22Rv1 (cell line): ENCODE data around the gene HOXD12.

Experiments
- H3K27ac ChIP-seq: fragments of 450-650 bp; 2 replicates; pipeline ENCODE4 v1.5.1; 2017
- CTCF ChIP-seq: fragments of 450-650 bp; IDR thresholded peaks from 2 replicates; pipeline ENCODE4 v1.5.1; 2017; ENCODE audit warnings: mild to moderate bottlenecking
- ZFX ChIP-seq: fragments of 450-650 bp; IDR thresholded peaks from 2 replicates; pipeline ENCODE4 v1.6.1; 2017; ENCODE audit warnings: antibody characterized with exemption, borderline replicate concordance

The HOXD12 gene

GRCh38 chr2:176104316-176105077 lies 4.9 kb downstream of the HOXD12 start:
- H3K27ac ChIP-seq = no peak overlapping the region

GRCh38 chr2:176105078-176105729 lies 5.6 kb downstream of the HOXD12 start:
- H3K27ac ChIP-seq = no peak overlapping the region
- TF ChIP-seq CTCF (no peak), ZFX (no peak)

More at GRCh38 chr2:176104316-176105077, 4.9 kb downstream of the HOXD12 start:
- no peak for TF ChIP-seq ZFX
- TF ChIP-seq CTCF = no peak

GRCh38 chr2:176105730-176106580 lies 6.4 kb downstream of the HOXD12 start:
- TF ChIP-seq ZFX = no peak
- no peak for TF ChIP-seq CTCF
- no peak overlapping the region for H3K27ac ChIP-seq

- no peak within 1 kb of the TSS for H3K27ac ChIP-seq
- no peak for TF ChIP-seq CTCF
- no peak for TF ChIP-seq ZFX
These were observed 7.3 kb downstream of the HOXD12 start, which contains the start of gene HOXD11 for GRCh38 chr2:176106581-176107539. TSS of gene HOXD11 (plus strand) at chr2:176107280. CDS start at chr2:176107356, 76 bp downstream.

GRCh38 chr2:176107731-176108181 lies 8.2 kb downstream of the HOXD12 start:
- H3K27ac ChIP-seq = no peak overlapping the region
- TF ChIP-seq CTCF (no peak), ZFX (no peak)

- TF ChIP-seq ZFX (no peak), CTCF (no peak)
- H3K27ac ChIP-seq = no peak overlapping the region
These were observed 9.8 kb downstream of the HOXD12 start for GRCh38 chr2:176109192-176109901.
